ENCODE measurements around the gene LOX.

GRCh38 chr5:122120493-122120892 is 42.4 kb upstream of the LOX start:
- no peak for TF ChIP-seq CTCF (IDR thresholded peaks at IDR 0.05)
- TF ChIP-seq POLR2A (IDR thresholded peaks at IDR 0.05), result no peak

Data from vagina (tissue), 2 donors.